Adrenal gland (tissue), 12 donors: ENCODE measurements around the gene UNC45A. TPM values are rescaled to one million over a fixed set of nuclear protein-coding genes. Genes with fewer than 3 reads are reported as not detected.

ENCODE experiments used
- DNase-seq, 7 donors: peaks; one replicate each; pipeline ENCODE4 v3.0.0-alpha.2; 2019 to 2020
- H3K27ac ChIP-seq, 5 donors: fragments of 200-600 bp; sonication (generic) in 4 of 5; 1 replicate in 3 of 5; 2 replicates in 2 of 5; pipeline versions ENCODE4 v1.5.1 to v1.8.0; 2016 to 2020; ENCODE audit warnings: mild to moderate bottlenecking in 1 of 5
- H3K27me3 ChIP-seq: fragments of 200-600 bp; 2 replicates; pipeline ENCODE4 v1.8.0; 2021
- H3K36me3 ChIP-seq, 2 donors: fragments of 200-600 bp; replicated peaks in 1 of 2; 1 replicate in 1 of 2; 2 replicates in 1 of 2; pipeline versions ENCODE4 v1.5.1 to v1.8.0; 2018 to 2022
- H3K4me1 ChIP-seq, 2 donors: fragments of 200-600 bp; replicated peaks in 1 of 2; 1 replicate in 1 of 2; 2 replicates in 1 of 2; pipeline versions ENCODE4 v1.5.1 to v1.8.0; 2018 to 2021
- H3K4me3 ChIP-seq, 4 donors: fragments of 200-600 bp; sonication (generic) in 3 of 4; one replicate each; pipeline ENCODE4 v1.5.1; 2016 to 2018
- H3K9me3 ChIP-seq, 3 donors: fragments of 200-600 bp; sonication (generic) in 1 of 3; replicated peaks in 1 of 3; 1 replicate in 2 of 3; 2 replicates in 1 of 3; pipeline versions ENCODE4 v1.5.1 to v1.8.0; 2016 to 2021
- POLR2A ChIP-seq, 2 donors: fragments of 450-650 bp; IDR thresholded peaks; one replicate each; pipeline ENCODE4 v1.6.1; 2017; ENCODE audit warnings: antibody characterized with exemption in 2 of 2, mild to moderate bottlenecking in 2 of 2, moderate library complexity in 1 of 2
- WGBS, 4 donors: extraction: QIAGEN DNeasy Blood & Tissue Kit in 2 of 4; methylation state at CpG; one replicate each; pipeline versions ENCODE4 v1.1.5 to v1.1.7; 2013 to 2017; 5-methylcytosine and 5-hydroxymethylcytosine counted together
- intact Hi-C, 2 donors: fragments of 100-400 bp; cut with DNase I; formaldehyde crosslinking; loops; one replicate each; pipeline versions ENCODE4 v1.14.1 to v1.15.0; 2022 to 2023
- polyA plus RNA-seq, 3 donors: library from polyadenylated mRNA; stranded (reverse); fragments of 200-250 nt in 2 of 3; fragments of 350-450 nt in 1 of 3; fragmentation: Illumina TruSeq in 1 of 3; extraction: RNeasy Lipid Tissue Mini Kit (QIAGEN cat#74804) in 1 of 3; gene quantifications; one replicate each; pipeline ENCODE4 v1.2.3, GENCODE V29; 2013 to 2014
- total RNA-seq, 9 donors: library from RNA; depleted of rRNA in 4 of 9; stranded (reverse); fragments of >200 nt in 4 of 9; fragments of 120-200 nt in 1 of 9; fragmentation: NEBNext Ultra II Directional in 1 of 9; extraction: Animal tissue kit (Norgen Biotek cat#: 25700) in 1 of 9; gene quantifications; one replicate each; pipeline versions ENCODE4 v1.1.0 to v1.2.4, GENCODE V29; 2013 to 2023
- TF ChIP-seq, protein P1 (sequence below), 6 experiments: fragments of 450-650 bp in 4 of 6; fragments of 200-600 bp in 2 of 6; sonication (generic) in 1 of 6; IDR thresholded peaks; 1 replicate in 5 of 6; 2 replicates in 1 of 6; pipeline versions ENCODE4 v1.5.1 to v1.8.0; 2016 to 2021; ENCODE audit warnings: antibody characterized with exemption in 6 of 6, mild to moderate bottlenecking in 2 of 6, moderate library complexity in 1 of 6
- donor health status: healthy with polysubstance abuse.
- donor health status: Bipolar disorder and iron deficiency.
- donor health status: DM: yes; HTN: yes; CAD: no.
- donor health status: DM: no; HTN: no; CAD: no.
- donor health status: DM: no; HTN: no; CAD: no.
- donor health status: DM: yes; HTN: yes; CAD: no.

UNC45A gene
- total and polyA plus RNA-seq, 12 donors = 28.1 to 114 (median 64.7) TPM

DNA sequence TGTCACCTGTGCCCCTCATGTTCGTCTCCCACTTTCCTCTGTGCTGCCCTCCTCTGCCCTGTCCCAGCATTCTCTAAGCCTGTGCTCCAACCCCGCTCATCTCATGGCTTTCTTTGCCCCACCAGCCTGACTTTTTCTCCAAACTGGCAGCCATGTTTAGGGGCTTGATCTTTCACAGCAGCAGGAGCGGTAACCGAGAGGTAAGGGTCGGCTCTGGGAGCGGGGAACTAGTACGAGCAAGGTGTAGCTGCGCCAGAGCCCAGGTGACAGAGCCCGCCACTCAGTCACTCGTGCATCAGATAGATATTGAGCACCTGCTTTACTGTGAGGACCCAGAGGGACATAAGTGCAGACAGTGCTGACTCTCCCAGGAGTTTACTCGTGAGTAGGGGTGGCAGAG, 18.6 kb upstream of the UNC45A start:
- peaks cover 0 to 95% of the 10 kb centered on the region in 2 donors for H3K36me3 ChIP-seq
- peak overlapping the region in 1 of 4 donors; percentile 16 for H3K4me3 ChIP-seq
- H3K27ac ChIP-seq = peak overlapping the region in 3 of 5 donors; percentile 80 to 90 (median 86)
- no peaks in the 10 kb centered on the region for H3K27me3 ChIP-seq
- H3K4me1 ChIP-seq = peaks cover 16 to 20% of the 10 kb centered on the region in 2 donors
- whole genome bisulfite sequencing, 4 donors = 79 to 89% (median 85%) methylated on average over 11 of the region's 11 CpGs
- no peaks in the 10 kb centered on the region for H3K9me3 ChIP-seq
- TF ChIP-seq, protein P1, sequence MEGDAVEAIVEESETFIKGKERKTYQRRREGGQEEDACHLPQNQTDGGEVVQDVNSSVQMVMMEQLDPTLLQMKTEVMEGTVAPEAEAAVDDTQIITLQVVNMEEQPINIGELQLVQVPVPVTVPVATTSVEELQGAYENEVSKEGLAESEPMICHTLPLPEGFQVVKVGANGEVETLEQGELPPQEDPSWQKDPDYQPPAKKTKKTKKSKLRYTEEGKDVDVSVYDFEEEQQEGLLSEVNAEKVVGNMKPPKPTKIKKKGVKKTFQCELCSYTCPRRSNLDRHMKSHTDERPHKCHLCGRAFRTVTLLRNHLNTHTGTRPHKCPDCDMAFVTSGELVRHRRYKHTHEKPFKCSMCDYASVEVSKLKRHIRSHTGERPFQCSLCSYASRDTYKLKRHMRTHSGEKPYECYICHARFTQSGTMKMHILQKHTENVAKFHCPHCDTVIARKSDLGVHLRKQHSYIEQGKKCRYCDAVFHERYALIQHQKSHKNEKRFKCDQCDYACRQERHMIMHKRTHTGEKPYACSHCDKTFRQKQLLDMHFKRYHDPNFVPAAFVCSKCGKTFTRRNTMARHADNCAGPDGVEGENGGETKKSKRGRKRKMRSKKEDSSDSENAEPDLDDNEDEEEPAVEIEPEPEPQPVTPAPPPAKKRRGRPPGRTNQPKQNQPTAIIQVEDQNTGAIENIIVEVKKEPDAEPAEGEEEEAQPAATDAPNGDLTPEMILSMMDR (IDR thresholded peaks at IDR 0.05) = no peak
- no peak for TF ChIP-seq POLR2A (IDR thresholded peaks at IDR 0.05)
- DNase-seq = no peak
- intact Hi-C loops = no loop called here

GRCh38 chr15:90917569-90917968, 17.5 kb upstream of the UNC45A start:
- 93 to 95% (median 94%) methylated on average over 12 of the region's 12 CpGs for WGBS, 4 donors
- H3K9me3 ChIP-seq = no peaks in the 10 kb centered on the region
- H3K36me3 ChIP-seq = peaks cover 0 to 86% of the 10 kb centered on the region in 2 donors

GRCh38 chr15:90918034-90918788, 16.9 kb upstream of the UNC45A start:
- Histone ChIP-seq H3K4me1 (peaks cover 16 to 20% of the 10 kb centered on the region in 2 donors), H3K9me3 (no peaks in the 10 kb centered on the region), H3K36me3 (peaks cover 0 to 79% of the 10 kb centered on the region in 2 donors), H3K27me3 (no peaks in the 10 kb centered on the region), H3K4me3 (no peak overlapping the region), H3K27ac (no peak overlapping the region)
- intact Hi-C loops = no loop called here
- WGBS, 4 donors = 92 to 95% (median 94%) methylated on average over 22 to 23 of the region's 23 CpGs
- DNase-seq = no peak
- TF ChIP-seq, protein P1 (IDR thresholded peaks at IDR 0.05) = no peak
- no peak for TF ChIP-seq POLR2A (IDR thresholded peaks at IDR 0.05)

More at GRCh38 chr15:90917569-90917968, 17.5 kb upstream of the UNC45A start:
- intact Hi-C loops = no loop called here
- Histone ChIP-seq H3K4me3 (no peak overlapping the region), H3K27me3 (no peaks in the 10 kb centered on the region), H3K4me1 (peaks cover 16 to 20% of the 10 kb centered on the region in 2 donors), H3K27ac (no peak overlapping the region)
- no peak for DNase-seq
- TF ChIP-seq, protein P1 (IDR thresholded peaks at IDR 0.05) = no peak
- TF ChIP-seq POLR2A (IDR thresholded peaks at IDR 0.05) = no peak

DNA sequence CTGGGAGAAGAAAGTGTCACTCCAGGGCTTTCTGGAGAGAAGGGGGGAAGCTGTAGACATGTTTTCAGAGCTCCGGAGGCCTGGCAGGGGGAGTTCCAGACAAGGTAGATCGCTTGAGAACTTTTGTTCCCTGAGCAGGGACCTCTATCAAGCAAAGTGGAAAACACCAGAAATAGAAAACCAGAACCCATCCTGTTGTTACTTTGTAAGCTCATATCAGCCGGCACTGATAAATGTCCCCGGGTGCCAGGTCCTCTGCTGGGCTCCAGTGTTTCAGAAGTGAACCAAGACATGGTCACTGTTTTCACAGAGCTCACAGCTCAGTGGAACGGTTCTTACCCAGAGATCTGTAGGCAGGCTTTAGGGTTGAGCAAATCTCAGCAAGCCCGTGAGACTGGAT, 16.2 kb upstream of the UNC45A start:
- intact Hi-C loops = no loop called here
- no peak for DNase-seq
- H3K4me3 ChIP-seq = no peak overlapping the region
- TF ChIP-seq POLR2A (IDR thresholded peaks at IDR 0.05) = no peak
- TF ChIP-seq, protein P1 (IDR thresholded peaks at IDR 0.05) = no peak
- no peaks in the 10 kb centered on the region for H3K27me3 ChIP-seq
- H3K4me1 ChIP-seq = peaks cover 16 to 20% of the 10 kb centered on the region in 2 donors
- no peak overlapping the region for H3K27ac ChIP-seq
- peaks cover 0 to 73% of the 10 kb centered on the region in 2 donors for H3K36me3 ChIP-seq
- 85 to 93% (median 87%) methylated on average over 4 to 6 of the region's 6 CpGs for WGBS, 4 donors
- no peaks in the 10 kb centered on the region for H3K9me3 ChIP-seq
